ENCODE measurements around the gene PLEKHM3.

DNA sequence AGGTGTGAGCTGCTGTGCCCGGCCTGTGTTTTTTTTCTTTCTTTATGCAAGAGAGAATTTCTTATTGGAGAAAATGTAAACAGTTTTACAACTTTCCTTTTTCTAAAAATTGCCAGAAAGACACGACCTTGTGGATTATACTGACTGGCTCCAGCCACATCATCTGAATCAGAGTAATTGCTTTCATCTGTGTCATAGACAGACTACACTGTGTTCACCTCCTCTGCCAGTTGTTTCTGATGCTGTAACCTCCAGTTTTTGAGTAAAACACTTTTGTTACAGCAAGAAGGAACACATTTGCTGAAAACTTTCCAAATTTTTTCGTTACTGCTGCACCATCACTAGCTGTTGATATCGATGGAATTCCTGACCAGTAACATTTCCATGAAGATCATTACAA lies 43.9 kb upstream of the PLEKHM3 start:
- TF ChIP-seq, protein P1, sequence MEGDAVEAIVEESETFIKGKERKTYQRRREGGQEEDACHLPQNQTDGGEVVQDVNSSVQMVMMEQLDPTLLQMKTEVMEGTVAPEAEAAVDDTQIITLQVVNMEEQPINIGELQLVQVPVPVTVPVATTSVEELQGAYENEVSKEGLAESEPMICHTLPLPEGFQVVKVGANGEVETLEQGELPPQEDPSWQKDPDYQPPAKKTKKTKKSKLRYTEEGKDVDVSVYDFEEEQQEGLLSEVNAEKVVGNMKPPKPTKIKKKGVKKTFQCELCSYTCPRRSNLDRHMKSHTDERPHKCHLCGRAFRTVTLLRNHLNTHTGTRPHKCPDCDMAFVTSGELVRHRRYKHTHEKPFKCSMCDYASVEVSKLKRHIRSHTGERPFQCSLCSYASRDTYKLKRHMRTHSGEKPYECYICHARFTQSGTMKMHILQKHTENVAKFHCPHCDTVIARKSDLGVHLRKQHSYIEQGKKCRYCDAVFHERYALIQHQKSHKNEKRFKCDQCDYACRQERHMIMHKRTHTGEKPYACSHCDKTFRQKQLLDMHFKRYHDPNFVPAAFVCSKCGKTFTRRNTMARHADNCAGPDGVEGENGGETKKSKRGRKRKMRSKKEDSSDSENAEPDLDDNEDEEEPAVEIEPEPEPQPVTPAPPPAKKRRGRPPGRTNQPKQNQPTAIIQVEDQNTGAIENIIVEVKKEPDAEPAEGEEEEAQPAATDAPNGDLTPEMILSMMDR (conservative IDR thresholded peaks at IDR 0.05; ENCODE audit: low read depth, low read length), result no peak
- TF ChIP-seq EZH2 (IDR thresholded peaks at IDR 0.05; ENCODE audit: borderline replicate concordance, low read depth, low read length, poor library complexity, severe bottlenecking), result no peak

Measured in A673 (cell line).